Measurements from ENCODE around the gene ASS1. TPM values are rescaled to one million over a fixed set of nuclear protein-coding genes. Genes with fewer than 3 reads are reported as not detected.

Gene ASS1
- total and polyA plus RNA-seq, 2 of the 13 experiments (the other 11 are each of a cell fraction or from before 2014, with no cell fraction given): 77.6 to 122 TPM

DNA sequence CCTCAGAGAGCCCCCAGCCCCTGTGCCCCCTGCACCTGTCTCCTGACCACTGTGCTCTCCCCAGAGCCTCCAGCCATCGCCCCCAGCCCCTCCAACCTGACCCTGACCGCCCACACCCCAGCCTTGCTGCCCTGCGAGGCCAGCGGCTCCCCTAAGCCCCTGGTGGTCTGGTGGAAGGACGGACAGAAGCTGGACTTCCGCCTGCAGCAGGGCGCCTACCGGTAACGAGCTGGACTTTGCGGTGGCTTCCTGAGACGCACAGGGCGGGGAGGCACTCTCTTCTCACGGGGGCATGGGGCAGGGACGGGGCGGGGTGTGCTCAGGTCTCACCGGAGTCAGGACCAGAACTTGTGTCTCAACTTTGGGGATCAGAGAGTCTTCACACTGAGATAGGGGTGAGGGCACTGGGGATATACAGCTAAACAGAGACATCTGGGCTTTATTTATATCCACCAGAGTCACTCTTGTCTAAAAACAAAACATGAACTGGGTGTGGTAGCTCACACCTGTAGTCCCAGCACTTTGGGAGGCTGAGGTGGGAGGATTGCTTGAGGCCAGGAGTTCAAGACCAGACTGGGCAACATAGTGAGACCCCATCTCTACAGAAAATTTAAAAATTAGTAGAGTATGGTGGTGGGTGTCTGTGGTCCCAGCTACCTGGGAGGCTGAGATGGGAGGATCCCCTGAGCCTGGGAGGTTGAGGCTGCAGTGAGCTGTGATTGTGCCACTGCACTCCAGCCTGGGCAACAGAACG, 46.1 kb upstream of the ASS1 start (continued):
- no peak for TF ChIP-seq BHLHE40 (IDR thresholded peaks at IDR 0.05; ENCODE audit: low read length)
- no peak for TF ChIP-seq ZMAT5 (CRISPR knock-in tag; IDR thresholded peaks at IDR 0.05; ENCODE audit: borderline replicate concordance, low read depth)
- TF ChIP-seq ZNF891 (CRISPR knock-in tag; IDR thresholded peaks at IDR 0.05): no peak
- TF ChIP-seq ARNT2 (CRISPR knock-in tag; IDR thresholded peaks at IDR 0.05; ENCODE audit: low read depth): no peak
- peak; percentile 76 for TF ChIP-seq ZNF121 (CRISPR knock-in tag; IDR thresholded peaks at IDR 0.05)
- TF ChIP-seq ELF1 (CRISPR knock-in tag; IDR thresholded peaks at IDR 0.05): no peak
- no peak for TF ChIP-seq IKZF1 (IDR thresholded peaks at IDR 0.05)
- no peak for TF ChIP-seq ZBTB7B (CRISPR knock-in tag; IDR thresholded peaks at IDR 0.05)
- no peak for TF ChIP-seq TBX3 (IDR thresholded peaks at IDR 0.05; ENCODE audit: borderline replicate concordance)
- no peak for TF ChIP-seq ZC3H13 (CRISPR knock-in tag; IDR thresholded peaks at IDR 0.05)
- TF ChIP-seq ZNF510 (CRISPR knock-in tag; IDR thresholded peaks at IDR 0.05; ENCODE audit: low read depth): no peak
- no peak for TF ChIP-seq MEF2D (CRISPR knock-in tag; IDR thresholded peaks at IDR 0.05)
- no peak for TF ChIP-seq DPF2 (CRISPR knock-in tag; IDR thresholded peaks at IDR 0.05; ENCODE audit: borderline replicate concordance, low read depth)
- TF ChIP-seq, protein P1, sequence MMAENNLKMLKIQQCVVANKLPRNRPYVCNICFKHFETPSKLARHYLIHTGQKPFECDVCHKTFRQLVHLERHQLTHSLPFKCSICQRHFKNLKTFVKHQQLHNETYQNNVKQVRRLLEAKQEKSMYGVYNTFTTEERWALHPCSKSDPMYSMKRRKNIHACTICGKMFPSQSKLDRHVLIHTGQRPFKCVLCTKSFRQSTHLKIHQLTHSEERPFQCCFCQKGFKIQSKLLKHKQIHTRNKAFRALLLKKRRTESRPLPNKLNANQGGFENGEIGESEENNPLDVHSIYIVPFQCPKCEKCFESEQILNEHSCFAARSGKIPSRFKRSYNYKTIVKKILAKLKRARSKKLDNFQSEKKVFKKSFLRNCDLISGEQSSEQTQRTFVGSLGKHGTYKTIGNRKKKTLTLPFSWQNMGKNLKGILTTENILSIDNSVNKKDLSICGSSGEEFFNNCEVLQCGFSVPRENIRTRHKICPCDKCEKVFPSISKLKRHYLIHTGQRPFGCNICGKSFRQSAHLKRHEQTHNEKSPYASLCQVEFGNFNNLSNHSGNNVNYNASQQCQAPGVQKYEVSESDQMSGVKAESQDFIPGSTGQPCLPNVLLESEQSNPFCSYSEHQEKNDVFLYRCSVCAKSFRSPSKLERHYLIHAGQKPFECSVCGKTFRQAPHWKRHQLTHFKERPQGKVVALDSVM (CRISPR knock-in tag; IDR thresholded peaks at IDR 0.05): 0 out of 2 replicates have a peak, but pooled peaks have one; percentile 27
- no peak for TF ChIP-seq HMGA1 (CRISPR knock-in tag; conservative IDR thresholded peaks at IDR 0.05)
- TF ChIP-seq ZNF883 (CRISPR knock-in tag; IDR thresholded peaks at IDR 0.05; ENCODE audit: not compliant biosample characterization): no peak
- TF ChIP-seq IRF2 (CRISPR knock-in tag; IDR thresholded peaks at IDR 0.05): no peak
- no peak for TF ChIP-seq ZNF362 (CRISPR knock-in tag; IDR thresholded peaks at IDR 0.05; ENCODE audit: borderline replicate concordance)
- TF ChIP-seq SUZ12 (IDR thresholded peaks at IDR 0.05; ENCODE audit: low read depth, low read length): no peak
- peak; percentile 46 for TF ChIP-seq GABPB1 (CRISPR knock-in tag; IDR thresholded peaks at IDR 0.05)

All from HepG2 (cell line).